K562 (cell line): ENCODE measurements around the gene NEK4. TPM values are rescaled to one million over a fixed set of nuclear protein-coding genes. Genes with fewer than 3 reads are reported as not detected.
A peak's percentile ranks its signal among the peaks of the same experiment; 100 is the strongest.

Experiments used
- CEBPB ChIP-seq: fragments of 450-650 bp; IDR thresholded peaks from 2 replicates; pipeline ENCODE4 v1.6.1; 2016; ENCODE audit warnings: missing genetic modification characterization, missing compliant biosample characterization
- DACH1 ChIP-seq: fragments of 450-650 bp; IDR thresholded peaks from 2 replicates; pipeline ENCODE4 v1.6.1; 2018; ENCODE audit not compliant: partially characterized antibody
- DPF2 ChIP-seq: fragments of 450-650 bp; IDR thresholded peaks from 2 replicates; pipeline ENCODE4 v1.6.1; 2016
- E2F1 ChIP-seq: sonication (generic); formaldehyde crosslinking; IDR thresholded peaks from 2 replicates; pipeline ENCODE4 v1.8.1; 2023; ENCODE audit warnings: mild to moderate bottlenecking, missing genetic modification reagents, moderate library complexity
- HCFC1 ChIP-seq: IDR thresholded peaks from 2 replicates; pipeline ENCODE4 v1.6.1; 2012; ENCODE audit warnings: low read depth, low read length, improper control_type of control experiment
- PML ChIP-seq: IDR thresholded peaks from 2 replicates; pipeline ENCODE4 v1.6.1; 2012; ENCODE audit warnings: low read length, inconsistent platforms
- POLR2A ChIP-seq: fragments of 450-650 bp; conservative IDR thresholded peaks from 2 replicates; pipeline ENCODE4 v1.6.1; 2016
- PTRF ChIP-seq: fragments of 450-650 bp; IDR thresholded peaks from 2 replicates; pipeline ENCODE4 v1.6.1; 2016; ENCODE audit warnings: mild to moderate bottlenecking, missing genetic modification characterization, missing compliant biosample characterization
- SIN3B ChIP-seq: fragments of 450-650 bp; IDR thresholded peaks from 2 replicates; pipeline ENCODE4 v1.6.1; 2017; ENCODE audit warnings: low read depth, mild to moderate bottlenecking, moderate library complexity
- SIRT6 ChIP-seq: IDR thresholded peaks from one replicate; pipeline ENCODE4 v1.6.1; 2012; ENCODE audit warnings: low read depth, mild to moderate bottlenecking, control low read depth, inconsistent platforms, low read length, moderate library complexity
- TAF7 ChIP-seq: fragments of 450-650 bp; IDR thresholded peaks from 2 replicates; pipeline ENCODE4 v1.6.1; 2016; ENCODE audit warnings: missing genetic modification characterization, missing compliant biosample characterization
- TCF7 ChIP-seq: sonication (generic); IDR thresholded peaks from 2 replicates; pipeline ENCODE4 v1.6.1; 2016; ENCODE audit warnings: antibody characterized with exemption, borderline replicate concordance
- ZNF316 ChIP-seq: fragments of 450-650 bp; IDR thresholded peaks from 2 replicates; pipeline ENCODE4 v1.6.1; 2016
- ZNF398 ChIP-seq: fragments of 250-450 bp; sonication (Bioruptor Pico); IDR thresholded peaks from 2 replicates; pipeline ENCODE4 v1.8.0; 2021; ENCODE audit warnings: moderate library complexity, mild to moderate bottlenecking, inconsistent platforms
- ZNF764 ChIP-seq: fragments of 250-450 bp; sonication (Bioruptor Pico); IDR thresholded peaks from 2 replicates; pipeline ENCODE4 v1.4.0; 2020; ENCODE audit warnings: low read depth, mild to moderate bottlenecking, moderate library complexity
- polyA plus RNA-seq, 8 experiments: library from polyadenylated mRNA; depleted of rRNA in 4 of 8; stranded (reverse) in 5 of 8; unstranded in 3 of 8; fragments of >200 nt; fragmentation: Nextera tagmentation in 2 of 8; fragmentation: Illumina TruSeq in 1 of 8; extraction: Ambion mirVana in 2 of 8; extraction: Trizol in 1 of 8; gene quantifications; 2 replicates each; pipeline versions ENCODE4 v1.2.1 to v1.2.3, GENCODE V29; 2011 to 2014; ENCODE audit warnings: inconsistent platforms in 1 of 8, missing spikeins in 1 of 8
- total RNA-seq, 7 experiments: library from RNA; depleted of rRNA in 6 of 7; stranded (reverse); fragments of >200 nt in 6 of 7; fragmentation: Illumina TruSeq in 2 of 7; extraction: Trizol in 2 of 7; gene quantifications; 2 replicates each; pipeline versions ENCODE4 v1.2.1 to v1.2.3, GENCODE V29; 2011 to 2021; ENCODE audit warnings: low replicate concordance in 1 of 7
- TF ChIP-seq, protein P1 (sequence below): fragments of 450-650 bp; IDR thresholded peaks from 2 replicates; pipeline ENCODE4 v1.6.1; 2017; ENCODE audit warnings: antibody characterized with exemption, mild to moderate bottlenecking
- TF ChIP-seq, protein P2 (sequence below), 3 experiments: fragments of 200-800 bp in 1 of 3; sonication (Bioruptor generic) in 1 of 3; sonication (generic) in 1 of 3; formaldehyde crosslinking in 1 of 3; IDR thresholded peaks; 2 replicates each; pipeline versions ENCODE4 v1.6.1 to v1.8.0; 2016 to 2022; ENCODE audit warnings: mild to moderate bottlenecking in 2 of 3, missing compliant biosample characterization in 2 of 3, missing genetic modification characterization in 2 of 3, missing genetic modification reagents in 1 of 3

Gene NEK4
- total and polyA plus RNA-seq, 9 of the 15 experiments (the other 6 are each of a cell fraction or from before 2014, with no cell fraction given): 5.8 to 23.1 (median 16.6) TPM

- no peak for TF ChIP-seq DPF2
- TF ChIP-seq ZNF764 (CRISPR knock-in tag): no peak
- TF ChIP-seq SIN3B: peak; percentile 65
- peak; percentile 68 for TF ChIP-seq HCFC1
- TF ChIP-seq POLR2A: peak; percentile 92
- 0 out of 2 replicates have a peak, but pooled peaks have one; percentile 11 for TF ChIP-seq ZNF316
- TF ChIP-seq, protein P1, sequence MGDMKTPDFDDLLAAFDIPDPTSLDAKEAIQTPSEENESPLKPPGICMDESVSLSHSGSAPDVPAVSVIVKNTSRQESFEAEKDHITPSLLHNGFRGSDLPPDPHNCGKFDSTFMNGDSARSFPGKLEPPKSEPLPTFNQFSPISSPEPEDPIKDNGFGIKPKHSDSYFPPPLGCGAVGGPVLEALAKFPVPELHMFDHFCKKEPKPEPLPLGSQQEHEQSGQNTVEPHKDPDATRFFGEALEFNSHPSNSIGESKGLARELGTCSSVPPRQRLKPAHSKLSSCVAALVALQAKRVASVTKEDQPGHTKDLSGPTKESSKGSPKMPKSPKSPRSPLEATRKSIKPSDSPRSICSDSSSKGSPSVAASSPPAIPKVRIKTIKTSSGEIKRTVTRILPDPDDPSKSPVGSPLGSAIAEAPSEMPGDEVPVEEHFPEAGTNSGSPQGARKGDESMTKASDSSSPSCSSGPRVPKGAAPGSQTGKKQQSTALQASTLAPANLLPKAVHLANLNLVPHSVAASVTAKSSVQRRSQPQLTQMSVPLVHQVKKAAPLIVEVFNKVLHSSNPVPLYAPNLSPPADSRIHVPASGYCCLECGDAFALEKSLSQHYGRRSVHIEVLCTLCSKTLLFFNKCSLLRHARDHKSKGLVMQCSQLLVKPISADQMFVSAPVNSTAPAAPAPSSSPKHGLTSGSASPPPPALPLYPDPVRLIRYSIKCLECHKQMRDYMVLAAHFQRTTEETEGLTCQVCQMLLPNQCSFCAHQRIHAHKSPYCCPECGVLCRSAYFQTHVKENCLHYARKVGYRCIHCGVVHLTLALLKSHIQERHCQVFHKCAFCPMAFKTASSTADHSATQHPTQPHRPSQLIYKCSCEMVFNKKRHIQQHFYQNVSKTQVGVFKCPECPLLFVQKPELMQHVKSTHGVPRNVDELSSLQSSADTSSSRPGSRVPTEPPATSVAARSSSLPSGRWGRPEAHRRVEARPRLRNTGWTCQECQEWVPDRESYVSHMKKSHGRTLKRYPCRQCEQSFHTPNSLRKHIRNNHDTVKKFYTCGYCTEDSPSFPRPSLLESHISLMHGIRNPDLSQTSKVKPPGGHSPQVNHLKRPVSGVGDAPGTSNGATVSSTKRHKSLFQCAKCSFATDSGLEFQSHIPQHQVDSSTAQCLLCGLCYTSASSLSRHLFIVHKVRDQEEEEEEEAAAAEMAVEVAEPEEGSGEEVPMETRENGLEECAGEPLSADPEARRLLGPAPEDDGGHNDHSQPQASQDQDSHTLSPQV: 0 out of 2 replicates have a peak, but pooled peaks have one; percentile 49
- no peak for TF ChIP-seq ZNF398 (CRISPR knock-in tag)
- no peak for TF ChIP-seq PTRF (tag)
- no peak for TF ChIP-seq SIRT6
- TF ChIP-seq, protein P2, sequence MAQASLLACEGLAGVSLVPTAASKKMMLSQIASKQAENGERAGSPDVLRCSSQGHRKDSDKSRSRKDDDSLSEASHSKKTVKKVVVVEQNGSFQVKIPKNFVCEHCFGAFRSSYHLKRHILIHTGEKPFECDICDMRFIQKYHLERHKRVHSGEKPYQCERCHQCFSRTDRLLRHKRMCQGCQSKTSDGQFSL (CRISPR knock-in tag; IDR thresholded peaks at IDR 0.05): peak; percentile 28; the same call in 1 of the 2 replicates
- TF ChIP-seq, protein P2 (tag; IDR thresholded peaks at IDR 0.05): no peak
- peak; percentile 87 for TF ChIP-seq TAF7 (tag)
- peak; percentile 42; the same call in 1 of the 2 replicates for TF ChIP-seq PML
- no peak for TF ChIP-seq DACH1
- TF ChIP-seq TCF7: no peak
- TF ChIP-seq E2F1 (CRISPR knock-in tag): no peak; the same call in 1 of the 2 replicates
- TF ChIP-seq CEBPB (tag): no peak
These were observed 84.7 kb downstream of the NEK4 start, which contains the start of the genes GNL3 and PBRM1 (continued) for GRCh38 chr3:52685709-52686691.
